ENCODE data around the gene ANKMY1. TPM values are rescaled to one million over a fixed set of nuclear protein-coding genes. Genes with fewer than 3 reads are reported as not detected.

ANKMY1 gene
- total and polyA plus RNA-seq, 2 of the 8 experiments (the other 6 are each of a cell fraction or from before 2014, with no cell fraction given) = 4.5 to 4.8 TPM

- TF ChIP-seq RBBP5 (IDR thresholded peaks at IDR 0.05; ENCODE audit: borderline replicate concordance, low read depth, low read length) (no peak), TEAD4 (IDR thresholded peaks at IDR 0.05; ENCODE audit: low read depth, low read length) (no peak), RNF2 (IDR thresholded peaks at IDR 0.05; ENCODE audit: borderline replicate concordance, low read depth, low read length, missing control alignments, poor library complexity, severe bottlenecking) (no peak), HDAC6 (IDR thresholded peaks at IDR 0.05; ENCODE audit: low read depth, low read length) (no peak), GABPA (IDR thresholded peaks at IDR 0.05; ENCODE audit: borderline replicate concordance, insufficient read depth, low read length) (no peak), PHF8 (conservative IDR thresholded peaks at IDR 0.05; ENCODE audit: low read depth, low read length) (no peak)
These were observed 125.9 kb downstream of the ANKMY1 start (continued) for GRCh38 chr2:240431661-240432424.
